CD14-positive monocyte (primary cell): ENCODE data around the gene TAS1R1. TPM values are rescaled to one million over a fixed set of nuclear protein-coding genes. Genes with fewer than 3 reads are reported as not detected.

Experiments used
- DNase-seq, 3 donors: peaks; one replicate each; pipeline ENCODE4 v3.0.0-alpha.2; 2011 to 2022
- H2AFZ ChIP-seq: 2 replicates; pipeline ENCODE4 v1.6.0; 2012; ENCODE audit warnings: mild to moderate bottlenecking, low read depth, low read length, inconsistent platforms; ENCODE audit not compliant: insufficient read depth, poor library complexity, severe bottlenecking
- H3K27ac ChIP-seq, 2 donors: 1 replicate in 1 of 2; 2 replicates in 1 of 2; pipeline ENCODE4 v1.5.1; 2012 to 2013; ENCODE audit warnings: low read length in 2 of 2, control low read depth in 1 of 2, inconsistent platforms in 1 of 2, low read depth in 1 of 2, mild to moderate bottlenecking in 1 of 2
- H3K27me3 ChIP-seq, 2 donors: one replicate each; pipeline versions ENCODE4 v1.6.0 to v1.6.1; 2011 to 2013; ENCODE audit warnings: low read length in 2 of 2; ENCODE audit not compliant: control insufficient read depth in 2 of 2, insufficient read depth in 2 of 2
- H3K36me3 ChIP-seq, 2 donors: replicated peaks in 1 of 2; 1 replicate in 1 of 2; 2 replicates in 1 of 2; pipeline versions ENCODE4 v1.5.1 to v1.6.1; 2012 to 2013; ENCODE audit warnings: low read length in 2 of 2, control low read depth in 1 of 2, inconsistent platforms in 1 of 2, mild to moderate bottlenecking in 1 of 2; ENCODE audit not compliant: insufficient read depth in 2 of 2, control insufficient read depth in 1 of 2
- H3K4me1 ChIP-seq, 2 donors: 1 replicate in 1 of 2; 2 replicates in 1 of 2; pipeline versions ENCODE4 v1.5.1 to v1.6.1; 2012 to 2013; ENCODE audit warnings: low read length in 2 of 2, control low read depth in 1 of 2, inconsistent platforms in 1 of 2, mild to moderate bottlenecking in 1 of 2, moderate library complexity in 1 of 2; ENCODE audit not compliant: insufficient read depth in 2 of 2, control insufficient read depth in 1 of 2
- H3K4me2 ChIP-seq: replicated peaks from 2 replicates; pipeline ENCODE3; 2012; ENCODE audit warnings: low read length, moderate library complexity, mild to moderate bottlenecking; ENCODE audit not compliant: poor library complexity, severe bottlenecking; ENCODE audit errors: extremely low read depth
- H3K4me3 ChIP-seq, 3 experiments: fragments of 200-600 bp in 1 of 3; sonication (generic) in 1 of 3; replicated peaks in 1 of 3; 1 replicate in 2 of 3; 2 replicates in 1 of 3; pipeline ENCODE4 v1.5.1; 2011 to 2013; ENCODE audit warnings: low read length in 3 of 3, mild to moderate bottlenecking in 3 of 3, control low read depth in 2 of 3, low read depth in 2 of 3, inconsistent platforms in 1 of 3, moderate library complexity in 1 of 3
- H3K79me2 ChIP-seq: 2 replicates; pipeline ENCODE4 v1.6.0; 2012; ENCODE audit warnings: mild to moderate bottlenecking, control low read depth, inconsistent platforms, low read length, moderate library complexity; ENCODE audit not compliant: insufficient read depth
- H3K9ac ChIP-seq: 2 replicates; pipeline ENCODE4 v1.6.0; 2017; ENCODE audit warnings: low read length, mild to moderate bottlenecking; ENCODE audit not compliant: insufficient read depth, poor library complexity, severe bottlenecking
- H3K9me3 ChIP-seq, 2 donors: replicated peaks in 1 of 2; 1 replicate in 1 of 2; 2 replicates in 1 of 2; pipeline versions ENCODE4 v1.5.1 to v1.6.1; 2012 to 2013; ENCODE audit warnings: low read length in 2 of 2, control low read depth in 1 of 2; ENCODE audit not compliant: control insufficient read depth in 1 of 2, insufficient read depth in 1 of 2
- H4K20me1 ChIP-seq: 2 replicates; pipeline ENCODE4 v1.6.0; 2012; ENCODE audit warnings: mild to moderate bottlenecking, low read length, control low read depth, moderate library complexity; ENCODE audit not compliant: insufficient read depth
- H3K27ac Mint-ChIP-seq, 7 donors: one replicate each; pipeline ENCODE4 v1.8.0; 2020; ENCODE audit warnings: mild to moderate bottlenecking in 7 of 7, mixed read lengths in 7 of 7, moderate library complexity in 6 of 7, inconsistent platforms in 2 of 7
- H3K27me3 Mint-ChIP-seq, 3 donors: one replicate each; pipeline ENCODE4 v1.8.0; 2021 to 2022; ENCODE audit warnings: low read depth in 3 of 3, mild to moderate bottlenecking in 3 of 3, mixed read lengths in 3 of 3, moderate library complexity in 3 of 3, inconsistent platforms in 1 of 3
- H3K36me3 Mint-ChIP-seq, 2 donors: one replicate each; pipeline ENCODE4 v1.8.0; 2020; ENCODE audit warnings: mixed read lengths in 2 of 2, inconsistent platforms in 1 of 2, mild to moderate bottlenecking in 1 of 2
- H3K4me1 Mint-ChIP-seq: one replicate; pipeline ENCODE4 v1.8.0; 2020; ENCODE audit warnings: mild to moderate bottlenecking, mixed read lengths
- H3K4me3 Mint-ChIP-seq, 2 donors: one replicate each; pipeline ENCODE4 v1.8.0; 2020; ENCODE audit warnings: mild to moderate bottlenecking in 2 of 2, mixed read lengths in 2 of 2, moderate library complexity in 1 of 2
- H3K9me3 Mint-ChIP-seq, 7 donors: one replicate each; pipeline ENCODE4 v1.8.0; 2020 to 2022; ENCODE audit warnings: mixed read lengths in 7 of 7, mild to moderate bottlenecking in 6 of 7, moderate library complexity in 6 of 7, inconsistent platforms in 2 of 7
- WGBS: methylation state at CpG from one replicate; pipeline ENCODE4 v1.1.5; 2013; ENCODE audit warnings: missing lambda C conversion rate; ENCODE audit not compliant: insufficient coverage; 5-methylcytosine and 5-hydroxymethylcytosine counted together
- intact Hi-C, 2 donors: fragments of 100-400 bp; cut with micrococcal nuclease; formaldehyde crosslinking; loops; one replicate each; pipeline versions ENCODE4 v1.15.0 to v1.15.1; 2023
- polyA plus RNA-seq, 3 donors: library from polyadenylated mRNA; depleted of rRNA in 1 of 3; unstranded in 2 of 3; stranded (reverse) in 1 of 3; fragments of 300-500 nt in 2 of 3; fragments of >200 nt in 1 of 3; fragmentation: Illumina TruSeq in 2 of 3; gene quantifications; 1 replicate in 2 of 3; 2 replicates in 1 of 3; pipeline ENCODE4 v1.2.3, GENCODE V29; 2012 to 2021
- TF ChIP-seq, protein P1 (sequence below): fragments of 200-600 bp; IDR thresholded peaks from one replicate; pipeline ENCODE4 v1.8.0; 2022; ENCODE audit warnings: antibody characterized with exemption, mild to moderate bottlenecking

The TAS1R1 gene
- polyA plus RNA-seq, 3 donors, result not detected

DNA sequence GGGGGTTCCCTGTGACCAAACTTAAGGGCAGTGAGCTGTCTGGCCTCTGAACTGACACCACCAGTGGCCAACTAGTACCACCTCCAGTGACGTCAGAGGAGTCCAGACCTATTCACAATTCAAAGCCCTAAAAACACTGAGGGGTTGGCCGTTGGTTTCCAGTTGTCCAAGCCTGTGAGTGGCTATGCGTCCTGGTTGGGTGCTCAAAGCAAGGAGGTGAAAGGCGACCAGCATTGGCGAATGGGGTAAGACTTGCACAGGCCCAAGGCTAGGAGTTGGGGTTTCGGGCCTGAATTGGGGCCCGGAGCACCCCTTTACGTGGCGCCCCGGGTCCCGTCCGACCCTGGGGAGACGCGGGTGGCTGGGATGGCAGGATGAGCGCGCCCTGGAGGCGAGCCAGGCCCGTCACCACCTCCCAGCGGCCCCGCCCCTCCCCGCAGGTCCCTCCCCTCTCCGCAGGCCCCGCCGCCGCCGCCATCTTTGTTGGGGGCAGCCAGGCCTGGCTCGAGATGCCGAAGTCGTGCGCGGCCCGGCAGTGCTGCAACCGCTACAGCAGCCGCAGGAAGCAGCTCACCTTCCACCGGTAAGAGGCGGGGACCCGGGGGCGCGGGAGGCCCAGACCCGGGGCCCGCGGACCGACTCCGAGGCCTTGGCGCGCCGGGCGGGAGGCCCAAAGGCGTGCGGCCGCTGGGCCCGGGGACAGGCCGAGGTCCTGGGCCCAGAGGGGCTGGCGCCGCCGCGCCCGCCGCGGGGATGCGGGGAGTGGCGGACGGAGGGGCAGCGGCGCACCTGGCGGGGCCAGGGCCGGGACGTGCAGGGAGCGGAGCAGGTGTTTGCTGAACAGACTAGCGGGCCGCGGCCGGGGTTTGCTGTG lies 69.8 kb downstream of the TAS1R1 start, which contains the start of gene THAP3:
Gene THAP3, plus strand, starts transcription at position 159 of the 874 bp plus-strand sequence. Its CDS starts 351 bp downstream, at position 510.
- TF ChIP-seq, protein P1, sequence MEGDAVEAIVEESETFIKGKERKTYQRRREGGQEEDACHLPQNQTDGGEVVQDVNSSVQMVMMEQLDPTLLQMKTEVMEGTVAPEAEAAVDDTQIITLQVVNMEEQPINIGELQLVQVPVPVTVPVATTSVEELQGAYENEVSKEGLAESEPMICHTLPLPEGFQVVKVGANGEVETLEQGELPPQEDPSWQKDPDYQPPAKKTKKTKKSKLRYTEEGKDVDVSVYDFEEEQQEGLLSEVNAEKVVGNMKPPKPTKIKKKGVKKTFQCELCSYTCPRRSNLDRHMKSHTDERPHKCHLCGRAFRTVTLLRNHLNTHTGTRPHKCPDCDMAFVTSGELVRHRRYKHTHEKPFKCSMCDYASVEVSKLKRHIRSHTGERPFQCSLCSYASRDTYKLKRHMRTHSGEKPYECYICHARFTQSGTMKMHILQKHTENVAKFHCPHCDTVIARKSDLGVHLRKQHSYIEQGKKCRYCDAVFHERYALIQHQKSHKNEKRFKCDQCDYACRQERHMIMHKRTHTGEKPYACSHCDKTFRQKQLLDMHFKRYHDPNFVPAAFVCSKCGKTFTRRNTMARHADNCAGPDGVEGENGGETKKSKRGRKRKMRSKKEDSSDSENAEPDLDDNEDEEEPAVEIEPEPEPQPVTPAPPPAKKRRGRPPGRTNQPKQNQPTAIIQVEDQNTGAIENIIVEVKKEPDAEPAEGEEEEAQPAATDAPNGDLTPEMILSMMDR, result peak; percentile 31
- Histone ChIP-seq H3K9ac (peak within 1 kb of the TSS; percentile 83), H3K36me3 (peaks cover 39 to 59% of the 10 kb centered on the region in 2 donors), H3K79me2 (peaks cover 27% of the 10 kb centered on the region), H3K4me2 (peak within 1 kb of the TSS; percentile 89), H3K27me3 (no peaks in the 10 kb centered on the region), H3K9me3 (no peaks in the 10 kb centered on the region), H2AFZ (peak within 1 kb of the TSS; percentile 78), H3K4me3 (peak within 1 kb of the TSS; percentile 57 to 84 (median 62)), H3K4me1 (peaks cover 14 to 17% of the 10 kb centered on the region in 2 donors), H3K27ac (peak within 1 kb of the TSS in 1 of 2 donors; percentile 73), H4K20me1 (peaks cover 24% of the 10 kb centered on the region)
- intact Hi-C loops, result loop anchor here (2.0 to 10.0 kb wide), 3 partner anchors 68 to 160 kb away; partner anchors contain the start of genes TAS1R1 (in 2 of the 2), CAMTA1 (in 1 of the 2) and NOL9 (in 1 of the 2)
- peak; percentile 77 to 92 (median 78) for DNase-seq
- H3K9me3 Mint-ChIP-seq, result no peaks in the 10 kb centered on the region
- peaks cover 46 to 62% of the 10 kb centered on the region in 2 donors for H3K36me3 Mint-ChIP-seq
- H3K27ac Mint-ChIP-seq, result peak within 1 kb of the TSS; percentile 48 to 90 (median 85)
- peaks cover 20% of the 10 kb centered on the region for H3K4me1 Mint-ChIP-seq
- H3K27me3 Mint-ChIP-seq, result peaks cover 0 to 2% (median 0%) of the 10 kb centered on the region in 3 donors
- H3K4me3 Mint-ChIP-seq, result peak within 1 kb of the TSS; percentile 83 to 93
- WGBS, result 2% methylated on average over 64 of the region's 73 CpGs

DNA sequence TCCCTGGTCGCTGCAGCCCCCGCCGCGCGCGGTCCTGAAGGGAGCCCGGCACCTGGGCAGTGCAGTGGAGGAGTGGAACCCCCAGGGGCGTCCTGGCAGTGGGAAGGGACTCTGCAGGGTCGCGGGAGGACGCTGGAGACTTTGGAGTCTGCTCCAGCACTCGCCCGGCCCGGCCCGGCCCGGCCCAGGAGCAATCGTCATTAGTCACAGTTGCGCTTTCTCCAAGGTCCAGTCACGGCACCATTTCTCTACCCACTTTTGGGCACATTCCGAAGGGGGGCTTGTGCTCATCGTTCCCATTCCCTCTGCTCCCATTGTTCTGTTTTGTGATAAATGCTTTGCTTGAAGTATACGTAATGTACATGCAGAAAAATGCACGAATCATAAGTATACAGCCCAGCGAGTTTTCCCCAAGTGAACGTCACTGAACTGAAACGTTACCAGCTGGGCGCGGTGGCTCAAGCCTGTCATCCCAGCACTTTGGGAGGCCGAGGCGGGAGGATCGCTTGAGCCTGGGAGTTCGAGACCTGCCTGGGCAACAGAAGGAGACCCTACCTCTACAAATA lies 70.6 kb downstream of the TAS1R1 start:
- H3K79me2 ChIP-seq, result peaks cover 27% of the 10 kb centered on the region
- H3K27me3 ChIP-seq, result no peaks in the 10 kb centered on the region
- H3K27me3 Mint-ChIP-seq, result peaks cover 0 to 4% (median 0%) of the 10 kb centered on the region in 3 donors
- WGBS, result 11% methylated on average over 18 of the region's 32 CpGs
- intact Hi-C loops, result loop anchor here (2.0 to 10.0 kb wide), 2 partner anchors 71 to 159 kb away; partner anchors contain the start of genes CAMTA1 (in 1 of the 2), NOL9 (in 1 of the 2) and TAS1R1 (in 1 of the 2)
- H3K9me3 ChIP-seq, result no peaks in the 10 kb centered on the region
- TF ChIP-seq, protein P1, result no peak
- H3K4me1 Mint-ChIP-seq, result peaks cover 20% of the 10 kb centered on the region
- peak overlapping the region in 1 of 2 donors; percentile 6 for H3K27ac ChIP-seq
- H3K4me1 ChIP-seq, result peaks cover 14 to 17% of the 10 kb centered on the region in 2 donors
- peak in 1 of 3 donors; percentile 51 for DNase-seq
- peak overlapping the region; percentile 83 to 93 for H3K4me3 Mint-ChIP-seq
- peak overlapping the region; percentile 78 for H2AFZ ChIP-seq
- H3K27ac Mint-ChIP-seq, result peak overlapping the region in 4 of 7 donors; percentile 40 to 64 (median 48)
- H3K4me3 ChIP-seq, result peak overlapping the region; percentile 57 to 84 (median 62)
- H3K9me3 Mint-ChIP-seq, result no peaks in the 10 kb centered on the region
- H3K4me2 ChIP-seq, result peak overlapping the region; percentile 89
- peaks cover 48 to 62% of the 10 kb centered on the region in 2 donors for H3K36me3 Mint-ChIP-seq
- peaks cover 40 to 59% of the 10 kb centered on the region in 2 donors for H3K36me3 ChIP-seq
- H4K20me1 ChIP-seq, result peaks cover 24% of the 10 kb centered on the region
- H3K9ac ChIP-seq, result peak overlapping the region; percentile 83
